Fibroblast of lung (primary cell): ENCODE measurements around the gene CCDC12. TPM values are rescaled to one million over a fixed set of nuclear protein-coding genes. Genes with fewer than 3 reads are reported as not detected.

Source experiments
- DNase-seq, 2 donors: peaks; one replicate each; pipeline versions ENCODE4 v3.0.0 to v3.0.0-alpha.2; 2010; ENCODE audit warnings: low read depth in 2 of 2
- H2AFZ ChIP-seq: 2 replicates; pipeline ENCODE4 v1.5.1; 2012; ENCODE audit warnings: low read length, control low read depth, inconsistent platforms
- H3K27ac ChIP-seq: 2 replicates; pipeline ENCODE4 v1.5.1; 2011; ENCODE audit warnings: low read length, control low read depth; ENCODE audit not compliant: insufficient read depth
- H3K27me3 ChIP-seq: 2 replicates; pipeline ENCODE4 v1.5.1; 2011; ENCODE audit warnings: mild to moderate bottlenecking, low read length; ENCODE audit not compliant: control insufficient read depth, insufficient read depth
- H3K36me3 ChIP-seq: 2 replicates; pipeline ENCODE4 v1.5.1; 2011; ENCODE audit warnings: low read length; ENCODE audit not compliant: control insufficient read depth, insufficient read depth
- H3K4me1 ChIP-seq: 2 replicates; pipeline ENCODE4 v1.5.1; 2011; ENCODE audit warnings: low read length; ENCODE audit not compliant: control insufficient read depth, insufficient read depth; ENCODE audit errors: extremely low read depth
- H3K4me2 ChIP-seq: 2 replicates; pipeline ENCODE4 v1.5.1; 2011; ENCODE audit warnings: low read length, control low read depth; ENCODE audit not compliant: insufficient read depth; ENCODE audit errors: extremely low read depth
- H3K4me3 ChIP-seq, 4 experiments: fragments of 200-600 bp in 1 of 4; sonication (generic) in 1 of 4; replicated peaks in 1 of 4; 2 replicates each; pipeline ENCODE4 v1.5.1; 2011 to 2016; ENCODE audit warnings: low read length in 4 of 4, low read depth in 3 of 4, mild to moderate bottlenecking in 3 of 4, control low read depth in 2 of 4, inconsistent platforms in 1 of 4, mixed read lengths in 1 of 4; ENCODE audit not compliant: insufficient read depth in 1 of 4; ENCODE audit errors: control extremely low read depth in 1 of 4
- H3K79me2 ChIP-seq: 2 replicates; pipeline ENCODE4 v1.5.1; 2012; ENCODE audit warnings: mild to moderate bottlenecking, low read length, inconsistent platforms; ENCODE audit not compliant: control insufficient read depth, insufficient read depth
- H3K9ac ChIP-seq: 2 replicates; pipeline ENCODE4 v1.5.1; 2011; ENCODE audit warnings: mild to moderate bottlenecking, low read length, control low read depth; ENCODE audit not compliant: insufficient read depth
- H3K9me3 ChIP-seq: 2 replicates; pipeline ENCODE4 v1.5.1; 2012; ENCODE audit warnings: low read depth, low read length; ENCODE audit not compliant: control insufficient read depth, insufficient read depth
- H4K20me1 ChIP-seq: 2 replicates; pipeline ENCODE4 v1.5.1; 2011; ENCODE audit warnings: low read length; ENCODE audit not compliant: control insufficient read depth, insufficient read depth; ENCODE audit errors: extremely low read depth
- CTCF ChIP-seq, 2 donors: IDR thresholded peaks in 1 of 2; conservative IDR thresholded peaks in 1 of 2; 1 replicate in 1 of 2; 2 replicates in 1 of 2; pipeline ENCODE4 v1.5.1; 2011 to 2012; ENCODE audit warnings: low read length in 2 of 2, control low read depth in 1 of 2, inconsistent platforms in 1 of 2, low read depth in 1 of 2, mild to moderate bottlenecking in 1 of 2
- EZH2 ChIP-seq: IDR thresholded peaks from 2 replicates; pipeline ENCODE4 v1.5.1; 2012; ENCODE audit warnings: low read length, control low read depth, mild to moderate bottlenecking; ENCODE audit errors: missing control alignments
- polyA plus RNA-seq, 2 donors: library from polyadenylated mRNA; depleted of rRNA in 1 of 2; stranded (reverse) in 1 of 2; unstranded in 1 of 2; fragments of >200 nt; gene quantifications; 2 replicates each; pipeline ENCODE4 v1.2.1, GENCODE V29; 2011 to 2012; ENCODE audit warnings: missing spikeins in 1 of 2
- total RNA-seq: library from RNA; depleted of rRNA; stranded (reverse); fragments of >200 nt; gene quantifications from 2 replicates; pipeline ENCODE4 v1.2.1, GENCODE V29; 2014

The CCDC12 gene
- total and polyA plus RNA-seq, 2 donors (not counting 1 experiment from before 2014, with no cell fraction given): 28.0 to 29.2 TPM

DNA sequence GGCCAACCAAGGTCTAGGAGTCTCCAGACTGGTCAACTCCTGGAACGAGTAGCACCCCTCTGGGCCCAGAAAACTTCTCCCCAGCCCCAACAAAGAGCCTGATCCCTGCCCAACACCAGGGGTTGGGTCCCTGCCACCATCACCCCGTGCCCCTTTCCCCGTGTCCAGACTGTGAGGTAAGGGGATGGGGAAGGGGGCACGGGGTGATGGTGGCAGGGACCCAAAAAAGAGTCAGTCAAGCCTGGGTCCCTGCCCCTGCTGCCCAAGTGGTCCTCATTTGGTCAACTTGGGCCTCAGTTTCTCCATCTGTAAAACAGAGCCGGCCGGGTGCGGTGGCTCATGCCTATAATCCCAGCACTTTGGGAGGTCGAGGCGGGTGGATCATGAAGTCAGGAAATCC is 1.8 kb upstream of the CCDC12 start:
- Histone ChIP-seq H3K27me3 (no peaks in the 10 kb centered on the region), H2AFZ (no peak overlapping the region), H3K79me2 (peaks cover 27% of the 10 kb centered on the region), H3K9ac (no peak overlapping the region), H3K9me3 (no peaks in the 10 kb centered on the region), H3K4me3 (no peak overlapping the region), H3K4me2 (no peak overlapping the region), H3K27ac (no peak overlapping the region), H3K4me1 (peaks cover 7% of the 10 kb centered on the region), H4K20me1 (no peaks in the 10 kb centered on the region), H3K36me3 (no peaks in the 10 kb centered on the region)
- no peak for DNase-seq
- no peak for TF ChIP-seq CTCF (conservative IDR thresholded peaks at IDR 0.05 in 1 of 2, IDR thresholded peaks at IDR 0.05 in 1 of 2; ENCODE audit: low read depth in 1 of 2, low read length in 2 of 2)
- no peak for TF ChIP-seq EZH2

DNA sequence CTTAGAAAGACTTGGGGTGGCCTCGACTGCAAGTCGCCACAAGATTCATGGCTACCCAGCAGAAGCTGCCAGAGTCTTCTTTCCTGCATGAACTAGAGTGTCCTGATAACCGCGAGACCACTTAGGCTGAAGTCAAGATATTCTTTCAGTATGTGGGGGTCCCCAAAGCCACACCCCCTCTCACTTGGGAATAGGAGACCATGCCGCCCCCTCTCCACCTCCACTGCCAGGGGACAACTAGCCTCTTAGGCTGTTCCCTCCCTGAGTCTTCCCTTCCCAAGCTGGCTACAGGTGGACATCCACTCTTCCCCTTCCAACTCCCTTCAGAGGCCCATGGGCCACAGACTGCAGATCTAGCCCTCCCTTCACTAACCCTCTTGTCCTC is 1.3 kb upstream of the CCDC12 start:
- no peak overlapping the region for H3K4me2 ChIP-seq
- H4K20me1 ChIP-seq: no peaks in the 10 kb centered on the region
- peak overlapping the region; percentile 65 for H3K27ac ChIP-seq
- TF ChIP-seq CTCF (conservative IDR thresholded peaks at IDR 0.05 in 1 of 2, IDR thresholded peaks at IDR 0.05 in 1 of 2; ENCODE audit: low read depth in 1 of 2, low read length in 2 of 2) (no peak), EZH2 (no peak)
- H3K4me1 ChIP-seq: peaks cover 7% of the 10 kb centered on the region
- H3K4me3 ChIP-seq: no peak overlapping the region
- H3K79me2 ChIP-seq: peaks cover 32% of the 10 kb centered on the region
- DNase-seq: no peak
- H2AFZ ChIP-seq: no peak overlapping the region
- no peaks in the 10 kb centered on the region for H3K27me3 ChIP-seq
- H3K9ac ChIP-seq: no peak overlapping the region
- H3K9me3 ChIP-seq: no peaks in the 10 kb centered on the region
- no peaks in the 10 kb centered on the region for H3K36me3 ChIP-seq

DNA sequence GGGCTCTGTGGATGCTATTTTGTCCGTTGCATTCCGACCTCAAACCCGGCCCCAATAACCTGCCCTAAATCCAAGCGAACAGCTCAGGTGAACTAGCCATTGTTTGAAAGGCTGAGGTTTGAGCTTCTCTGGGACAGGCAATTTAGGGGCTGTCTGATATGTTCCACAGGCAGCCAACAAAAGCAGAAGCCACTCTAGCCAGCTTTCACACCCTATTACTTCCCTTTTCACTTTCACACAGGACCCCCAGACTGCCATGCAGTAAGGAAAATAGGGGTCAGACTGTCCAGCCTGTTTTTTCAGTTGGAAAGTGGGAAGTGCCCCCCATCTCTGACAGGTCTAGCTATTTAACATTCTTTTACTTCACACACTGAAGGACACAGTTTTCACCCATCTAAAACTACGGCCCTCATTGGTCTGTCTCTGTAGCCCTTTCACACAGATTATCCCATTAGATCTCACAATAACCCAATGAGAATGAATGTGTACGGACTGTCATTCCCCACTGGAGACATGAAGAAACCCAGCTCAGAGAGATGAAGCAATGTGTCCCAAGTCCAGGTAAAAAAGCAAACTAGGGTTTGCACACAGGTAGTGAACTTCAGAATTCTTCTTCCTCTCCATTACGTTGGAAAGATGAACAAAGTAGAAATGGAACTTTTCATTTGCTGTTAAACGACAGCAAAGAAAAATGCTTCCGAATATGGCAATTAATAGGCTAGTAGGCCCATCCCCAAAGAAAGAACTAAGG is 1.9 kb downstream of the CCDC12 start:
- DNase-seq: no peak
- no peak overlapping the region for H3K9ac ChIP-seq
- peaks cover 9% of the 10 kb centered on the region for H3K4me1 ChIP-seq
- H2AFZ ChIP-seq: no peak overlapping the region
- H3K4me3 ChIP-seq: peak overlapping the region in 1 of 4 experiments; percentile 94
- no peaks in the 10 kb centered on the region for H4K20me1 ChIP-seq
- H3K27ac ChIP-seq: no peak overlapping the region
- peaks cover 63% of the 10 kb centered on the region for H3K79me2 ChIP-seq
- H3K9me3 ChIP-seq: no peaks in the 10 kb centered on the region
- no peak for TF ChIP-seq CTCF (conservative IDR thresholded peaks at IDR 0.05 in 1 of 2, IDR thresholded peaks at IDR 0.05 in 1 of 2; ENCODE audit: low read depth in 1 of 2, low read length in 2 of 2)
- no peak for TF ChIP-seq EZH2
- H3K4me2 ChIP-seq: peak overlapping the region; percentile 23
- H3K27me3 ChIP-seq: no peaks in the 10 kb centered on the region
- no peaks in the 10 kb centered on the region for H3K36me3 ChIP-seq
